ENCODE results near the gene CNTN3.

CNTN3 gene

DNA sequence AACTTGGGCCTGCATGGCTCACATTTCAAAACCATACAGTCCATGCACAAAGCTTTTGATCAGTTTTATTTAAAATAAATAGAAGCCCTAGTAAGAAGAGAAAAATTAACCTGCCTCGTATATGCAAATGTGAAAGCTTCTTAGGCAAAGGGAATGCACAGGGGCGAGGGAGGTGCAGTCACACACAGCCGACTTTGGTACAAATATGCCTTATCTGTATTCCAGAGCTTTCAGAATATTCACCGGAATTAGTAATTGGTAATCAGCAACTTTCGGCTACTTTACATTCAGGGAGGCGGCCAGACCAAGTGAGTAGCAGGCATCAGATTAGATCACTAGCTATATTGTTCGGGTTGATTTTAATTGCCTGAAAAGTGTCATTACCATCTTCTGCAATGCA lies 7.5 kb downstream of the CNTN3 start:
- no peak for DNase-seq

- no peak for DNase-seq
Measured at GRCh38 chr3:74605437-74605836, 9.0 kb downstream of the CNTN3 start.

GRCh38 chr3:74603292-74603691 lies 11.2 kb downstream of the CNTN3 start:
- DNase-seq: no peak

DNA sequence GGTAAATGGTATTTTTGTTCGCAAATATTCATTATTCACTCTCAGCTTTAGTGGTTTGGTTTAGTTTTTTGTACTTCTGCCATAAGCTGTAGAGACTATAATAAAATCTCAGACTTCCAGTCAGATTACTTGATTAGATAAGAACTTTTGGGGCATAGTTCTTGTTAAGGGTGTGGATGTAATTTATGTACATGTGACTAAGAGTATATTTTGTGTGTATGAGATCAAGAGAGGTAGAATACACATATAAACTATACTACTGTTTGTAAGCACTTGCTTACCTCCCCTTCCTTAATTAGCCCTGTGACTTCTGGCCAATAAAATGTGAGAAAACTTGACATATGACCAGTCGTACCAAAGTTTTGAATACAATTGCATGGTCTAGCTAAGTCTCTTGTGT lies 12.0 kb downstream of the CNTN3 start:
- DNase-seq: no peak

GRCh38 chr3:74601793-74602192 lies 12.7 kb downstream of the CNTN3 start:
- DNase-seq: no peak

GRCh38 chr3:74599564-74599963 lies 14.9 kb downstream of the CNTN3 start:
- DNase-seq: no peak

DNA sequence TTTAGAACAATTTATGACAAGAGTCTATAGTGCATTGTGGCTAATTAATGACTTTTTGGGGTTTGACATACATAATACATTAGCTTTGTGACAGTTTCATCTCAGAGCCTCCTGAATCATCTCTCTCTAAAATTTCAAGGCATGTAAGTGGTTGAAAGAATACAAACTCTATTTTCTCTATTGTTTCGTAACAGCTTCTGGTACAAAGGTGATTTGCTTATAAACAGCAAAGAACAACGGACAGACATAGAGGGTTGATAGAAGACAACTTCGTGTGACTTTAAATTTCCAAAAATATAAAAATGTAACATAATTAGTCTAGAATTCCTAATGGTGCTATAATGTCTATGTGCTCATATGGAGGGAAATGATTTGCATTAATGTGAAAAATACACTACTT lies 21.3 kb downstream of the CNTN3 start:
- DNase-seq: no peak

GRCh38 chr3:74592359-74592758 lies 22.1 kb downstream of the CNTN3 start:
- no peak for DNase-seq

DNA sequence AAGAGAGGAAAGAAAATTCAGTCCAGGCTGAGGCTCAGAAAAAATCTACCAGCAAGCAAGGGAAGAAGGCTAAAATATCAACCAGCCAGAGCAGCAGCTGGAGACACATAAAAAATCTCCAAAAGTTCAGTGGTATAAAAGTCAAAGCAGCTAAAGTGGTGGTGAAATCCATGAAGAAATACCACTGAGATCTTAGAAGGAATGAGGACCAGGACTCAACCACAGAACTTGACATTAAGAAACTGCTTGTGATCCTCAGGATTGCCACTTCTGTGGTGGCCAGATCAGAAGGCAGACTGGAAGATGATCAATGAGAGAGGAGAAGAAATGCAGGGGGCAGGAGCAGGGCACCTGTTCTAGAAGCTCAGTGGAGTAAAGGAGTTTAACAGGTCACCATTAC lies 22.5 kb downstream of the CNTN3 start:
- DNase-seq: no peak

DNA sequence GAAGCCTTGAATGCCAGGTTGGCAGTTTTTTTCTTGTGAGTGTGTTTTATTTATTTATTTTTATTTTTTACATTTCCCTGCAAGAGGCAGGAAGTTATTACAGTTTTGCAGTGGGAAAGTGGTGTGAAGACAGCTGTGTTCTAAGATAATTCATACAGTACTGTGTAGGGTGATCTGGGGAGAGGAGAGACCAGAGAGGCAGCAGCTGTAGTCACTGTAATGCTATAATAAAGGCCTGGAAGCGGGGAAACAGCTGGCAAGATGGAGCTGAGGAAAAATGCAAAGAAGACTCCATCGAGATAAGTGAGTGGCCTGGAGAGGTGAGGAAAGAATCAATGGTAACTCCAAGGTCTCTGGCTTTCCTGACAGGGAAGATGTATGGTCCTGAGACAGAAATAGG lies 23.1 kb downstream of the CNTN3 start:
- no peak for DNase-seq

DNA sequence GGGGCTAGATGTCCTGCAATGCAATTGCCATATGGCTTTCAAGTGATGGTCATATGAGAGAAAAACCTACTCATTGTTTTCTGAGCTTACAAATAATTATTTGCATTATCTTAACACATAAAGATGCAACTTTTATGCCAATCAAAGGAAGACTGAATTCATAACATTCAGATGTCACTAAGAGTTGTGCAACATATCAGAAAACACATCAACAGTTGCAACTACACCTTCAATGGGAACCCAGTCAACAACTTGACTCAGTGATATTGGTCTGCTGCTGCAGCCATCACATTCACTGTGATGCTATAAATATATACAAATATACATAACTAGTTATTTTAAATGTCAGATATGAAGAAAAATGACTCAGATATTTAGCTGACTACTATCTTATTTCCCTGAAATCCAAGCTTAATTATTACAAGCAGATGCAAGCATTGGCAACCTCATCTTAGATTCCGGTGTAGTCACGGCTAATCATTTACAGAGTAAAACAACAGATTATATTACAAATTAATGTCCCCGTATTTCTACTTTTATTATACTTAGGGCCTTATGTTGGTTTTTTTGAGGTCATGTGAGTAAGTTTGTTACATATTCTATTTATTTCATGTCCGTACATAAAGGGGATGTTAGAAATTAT lies 23.7 kb downstream of the CNTN3 start:
- no peak for DNase-seq

- DNase-seq: no peak
Measured at GRCh38 chr3:74584782-74585181, 29.7 kb downstream of the CNTN3 start.

- no peak for DNase-seq
Measured at GRCh38 chr3:74582982-74583381, 31.5 kb downstream of the CNTN3 start.

- DNase-seq: no peak
Measured at GRCh38 chr3:74575857-74576256, 38.6 kb downstream of the CNTN3 start.

GRCh38 chr3:74571118-74571517 lies 43.3 kb downstream of the CNTN3 start:
- DNase-seq: no peak
